OCI-LY3 (cell line): Measurements from ENCODE around the gene ELF5.

Source experiments
- H2AFZ ChIP-seq: fragments of 200-600, 300-600 bp; shearing (Covaris generic); 2 replicates; pipeline ENCODE4 v1.6.0; 2014; ENCODE audit warnings: antibody characterized with exemption, low read depth, low read length
- H3K27ac ChIP-seq: fragments of 200-600, 300-600 bp; sonication (generic); 2 replicates; pipeline ENCODE4 v1.5.1; 2014; ENCODE audit warnings: mild to moderate bottlenecking, low read length, moderate library complexity, mixed read lengths
- H3K27me3 ChIP-seq: fragments of 200-600, 300-600 bp; sonication (generic); 2 replicates; pipeline ENCODE4 v1.6.1; 2014; ENCODE audit warnings: low read depth, low read length, mixed read lengths
- H3K36me3 ChIP-seq: fragments of 200-600, 300-600 bp; sonication (generic); replicated peaks from 2 replicates; pipeline ENCODE3; 2014; ENCODE audit warnings: low read depth, low read length, mixed read lengths
- H3K4me1 ChIP-seq: fragments of 300-600, 200-600 bp; sonication (generic); 2 replicates; pipeline ENCODE4 v1.6.1; 2014; ENCODE audit warnings: low read length, mixed read lengths
- H3K4me2 ChIP-seq: fragments of 200-600, 300-600 bp; sonication (generic); 2 replicates; pipeline ENCODE4 v1.6.1; 2014; ENCODE audit warnings: low read length, mixed read lengths
- H3K4me3 ChIP-seq: fragments of 300-600, 200-600 bp; sonication (generic); 2 replicates; pipeline ENCODE4 v1.5.1; 2014; ENCODE audit warnings: antibody characterized with exemption, mild to moderate bottlenecking, low read length, moderate library complexity
- H3K79me2 ChIP-seq: fragments of 300-600, 200-600 bp; shearing (Covaris generic); 2 replicates; pipeline ENCODE4 v1.6.1; 2014; ENCODE audit warnings: mild to moderate bottlenecking, low read length, mixed read lengths
- H3K9ac ChIP-seq: fragments of 300-600, 200-600 bp; shearing (Covaris generic); 2 replicates; pipeline ENCODE4 v1.6.0; 2014; ENCODE audit warnings: mild to moderate bottlenecking, low read length, moderate library complexity
- H3K9me3 ChIP-seq: fragments of 200-600, 300-600 bp; shearing (Covaris generic); 2 replicates; pipeline ENCODE4 v1.6.1; 2014; ENCODE audit warnings: low read length, mixed read lengths; ENCODE audit not compliant: insufficient read depth
- H4K20me1 ChIP-seq: fragments of 200-600, 300-600 bp; sonication (generic); 2 replicates; pipeline ENCODE4 v1.6.1; 2016; ENCODE audit warnings: low read length, mixed read lengths; ENCODE audit not compliant: insufficient read depth
- EZH2phosphoT487 ChIP-seq: fragments of 200-600 bp; shearing (Covaris generic); IDR thresholded peaks from 2 replicates; pipeline ENCODE4 v1.6.1; 2018; ENCODE audit warnings: antibody characterized with exemption, mixed run types, low read depth
- TF ChIP-seq, protein P1 (sequence below): fragments of 200-600, 300-600 bp; sonication (generic); IDR thresholded peaks from 2 replicates; pipeline ENCODE4 v1.5.1; 2014; ENCODE audit warnings: antibody characterized with exemption, low read length, low read depth

ELF5 gene

DNA sequence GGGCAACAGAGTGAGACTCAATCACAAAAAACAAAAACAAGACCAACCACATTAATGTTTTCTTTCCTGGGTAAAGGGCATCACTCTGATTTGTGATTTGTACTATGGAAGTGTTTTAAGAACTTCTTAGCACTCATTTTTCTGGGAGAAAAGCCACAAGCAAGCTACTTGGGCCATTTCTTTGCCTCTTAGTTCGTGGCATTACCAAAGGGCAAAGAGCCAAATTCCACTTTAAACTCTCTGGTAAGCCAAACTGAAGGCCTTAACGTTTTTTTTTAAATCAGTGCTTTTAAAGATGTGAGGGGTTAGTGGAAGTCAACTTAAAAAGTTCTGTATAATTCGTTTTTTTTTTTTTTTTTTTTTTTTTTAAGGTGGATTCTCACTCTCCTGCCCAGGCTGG lies 37.9 kb downstream of the ELF5 start:
- Histone ChIP-seq H3K4me3 (no peak overlapping the region), H3K4me2 (no peak overlapping the region), H3K79me2 (no peaks in the 10 kb centered on the region), H3K4me1 (no peaks in the 10 kb centered on the region), H3K9me3 (no peaks in the 10 kb centered on the region), H3K27ac (no peak overlapping the region), H4K20me1 (no peaks in the 10 kb centered on the region), H3K27me3 (peaks cover 28% of the 10 kb centered on the region), H3K36me3 (peaks cover 12% of the 10 kb centered on the region), H3K9ac (no peak overlapping the region), H2AFZ (no peak overlapping the region)
- TF ChIP-seq, protein P1, sequence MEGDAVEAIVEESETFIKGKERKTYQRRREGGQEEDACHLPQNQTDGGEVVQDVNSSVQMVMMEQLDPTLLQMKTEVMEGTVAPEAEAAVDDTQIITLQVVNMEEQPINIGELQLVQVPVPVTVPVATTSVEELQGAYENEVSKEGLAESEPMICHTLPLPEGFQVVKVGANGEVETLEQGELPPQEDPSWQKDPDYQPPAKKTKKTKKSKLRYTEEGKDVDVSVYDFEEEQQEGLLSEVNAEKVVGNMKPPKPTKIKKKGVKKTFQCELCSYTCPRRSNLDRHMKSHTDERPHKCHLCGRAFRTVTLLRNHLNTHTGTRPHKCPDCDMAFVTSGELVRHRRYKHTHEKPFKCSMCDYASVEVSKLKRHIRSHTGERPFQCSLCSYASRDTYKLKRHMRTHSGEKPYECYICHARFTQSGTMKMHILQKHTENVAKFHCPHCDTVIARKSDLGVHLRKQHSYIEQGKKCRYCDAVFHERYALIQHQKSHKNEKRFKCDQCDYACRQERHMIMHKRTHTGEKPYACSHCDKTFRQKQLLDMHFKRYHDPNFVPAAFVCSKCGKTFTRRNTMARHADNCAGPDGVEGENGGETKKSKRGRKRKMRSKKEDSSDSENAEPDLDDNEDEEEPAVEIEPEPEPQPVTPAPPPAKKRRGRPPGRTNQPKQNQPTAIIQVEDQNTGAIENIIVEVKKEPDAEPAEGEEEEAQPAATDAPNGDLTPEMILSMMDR = no peak
- TF ChIP-seq EZH2phosphoT487 = no peak

DNA sequence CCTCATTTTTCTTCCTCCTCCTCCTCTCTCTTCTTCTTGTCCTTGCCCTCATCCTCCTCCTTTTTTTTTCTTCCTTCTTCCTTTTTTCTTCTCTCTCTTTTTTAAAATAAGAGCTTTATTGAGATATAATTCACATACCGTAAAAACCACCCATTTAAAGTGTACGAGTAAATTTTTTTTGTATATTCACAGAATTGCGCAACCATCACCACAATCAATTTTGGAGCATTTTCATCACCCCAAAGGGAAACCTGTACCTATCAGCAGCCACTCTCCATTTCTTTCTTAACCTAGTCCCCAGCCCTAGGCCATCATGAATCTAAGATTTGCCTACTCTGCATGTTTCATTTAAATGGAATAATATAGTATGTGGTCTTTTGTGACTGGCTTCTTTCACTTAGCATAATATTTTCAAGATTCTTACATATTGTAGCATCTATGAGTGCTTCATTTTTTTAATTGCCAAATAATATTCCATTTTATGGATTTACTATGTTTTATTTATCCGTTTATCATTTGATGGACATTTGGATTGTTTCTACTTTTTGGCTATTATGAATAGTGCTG lies 39.9 kb downstream of the ELF5 start:
- Histone ChIP-seq H3K27ac (no peak overlapping the region), H3K4me1 (peaks cover 8% of the 10 kb centered on the region), H3K27me3 (peaks cover 12% of the 10 kb centered on the region; the same call in 1 of the 2 replicates), H3K4me2 (no peak overlapping the region), H3K36me3 (peaks cover 27% of the 10 kb centered on the region), H2AFZ (no peak overlapping the region), H3K9me3 (no peaks in the 10 kb centered on the region), H3K79me2 (no peaks in the 10 kb centered on the region), H3K9ac (no peak overlapping the region), H4K20me1 (no peaks in the 10 kb centered on the region), H3K4me3 (no peak overlapping the region)
- TF ChIP-seq EZH2phosphoT487 = no peak
- TF ChIP-seq, protein P1 = no peak

DNA sequence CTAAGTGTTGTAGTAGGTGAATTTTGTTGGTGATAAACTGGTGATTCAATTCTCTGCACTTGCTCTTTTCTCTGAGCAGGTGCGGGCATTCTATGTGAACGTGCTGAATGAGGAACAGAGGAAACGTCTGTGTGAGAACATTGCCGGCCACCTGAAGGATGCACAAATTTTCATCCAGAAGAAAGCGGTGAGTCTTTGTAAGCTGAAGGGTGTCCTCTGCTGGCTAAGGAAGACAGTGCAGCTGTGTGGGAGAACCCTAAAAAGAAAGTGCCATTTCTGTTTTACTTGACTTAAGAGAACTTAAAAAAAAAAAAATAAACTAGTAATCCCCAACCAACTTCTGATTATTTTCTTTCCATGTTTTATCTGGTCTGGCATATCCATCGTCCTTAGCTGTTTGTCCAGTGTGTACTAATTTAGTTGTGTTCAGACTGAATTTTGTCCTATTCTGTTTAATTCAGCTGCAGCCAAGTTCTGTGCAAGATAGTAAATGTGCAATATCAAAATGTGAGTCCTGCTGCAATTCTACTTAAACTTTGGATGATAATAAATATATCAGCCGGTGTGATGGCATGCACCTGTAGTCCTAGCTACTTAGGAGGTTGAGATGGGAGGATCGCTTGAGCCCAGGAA lies 45.3 kb downstream of the ELF5 start:
- H3K27ac ChIP-seq = peak overlapping the region; percentile 24
- TF ChIP-seq EZH2phosphoT487 = no peak
- TF ChIP-seq, protein P1 = peak; percentile 91
- no peak overlapping the region for H3K9ac ChIP-seq
- no peak overlapping the region for H2AFZ ChIP-seq
- no peaks in the 10 kb centered on the region for H3K79me2 ChIP-seq
- peaks cover 17% of the 10 kb centered on the region for H3K4me1 ChIP-seq
- 0 out of 2 replicates have a peak, but pooled peaks cover 2% of the 10 kb centered on the region for H4K20me1 ChIP-seq
- H3K27me3 ChIP-seq = no peaks in the 10 kb centered on the region
- peak overlapping the region; percentile 49 for H3K4me2 ChIP-seq
- H3K4me3 ChIP-seq = no peak overlapping the region
- peaks cover 16% of the 10 kb centered on the region; the same call in 1 of the 2 replicates for H3K9me3 ChIP-seq
- peaks cover 70% of the 10 kb centered on the region for H3K36me3 ChIP-seq

DNA sequence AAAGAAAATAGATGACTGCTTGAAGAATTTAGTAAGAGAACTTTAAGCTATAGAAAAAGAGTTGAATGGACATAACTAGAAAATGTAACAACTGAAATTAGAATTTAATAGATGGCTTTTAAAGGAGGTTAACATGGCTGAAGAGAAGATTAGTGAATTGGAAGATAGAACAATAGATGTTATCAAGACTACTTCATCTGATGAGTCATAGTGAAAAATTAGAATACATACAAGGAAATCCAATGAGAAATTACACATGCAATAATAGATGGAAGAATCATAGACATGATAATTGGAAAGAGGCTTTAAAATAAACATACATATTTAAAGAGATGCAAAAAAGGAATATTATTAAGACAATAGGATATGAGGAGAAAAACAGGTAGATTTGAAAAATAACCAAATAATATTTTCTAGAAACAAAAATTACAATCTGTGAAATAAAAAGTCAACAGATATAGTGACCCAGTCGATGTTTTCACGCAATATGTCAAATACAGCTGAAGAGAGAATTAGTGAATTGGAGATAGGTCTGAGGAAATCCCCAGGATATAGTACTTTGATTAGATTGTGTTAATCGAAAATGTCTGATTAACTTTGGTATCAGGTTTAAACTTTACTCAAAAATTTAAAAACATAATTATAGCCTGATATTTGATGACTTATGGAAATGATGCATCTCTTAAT lies 46.6 kb downstream of the ELF5 start:
- no peak overlapping the region for H3K4me3 ChIP-seq
- H3K79me2 ChIP-seq = no peaks in the 10 kb centered on the region
- H3K27ac ChIP-seq = no peak overlapping the region
- H3K9ac ChIP-seq = no peak overlapping the region
- H3K9me3 ChIP-seq = peaks cover 16% of the 10 kb centered on the region; the same call in 1 of the 2 replicates
- no peaks in the 10 kb centered on the region for H3K27me3 ChIP-seq
- H2AFZ ChIP-seq = no peak overlapping the region
- 0 out of 2 replicates have a peak, but pooled peaks cover 2% of the 10 kb centered on the region for H4K20me1 ChIP-seq
- peaks cover 17% of the 10 kb centered on the region for H3K4me1 ChIP-seq
- H3K4me2 ChIP-seq = no peak overlapping the region
- H3K36me3 ChIP-seq = peaks cover 74% of the 10 kb centered on the region
- TF ChIP-seq, protein P1 = no peak
- TF ChIP-seq EZH2phosphoT487 = no peak
